ENCODE results near the gene SPEN.
"Not testable (repeated sequence)": the region's sequence is repeated elsewhere in the genome, so short reads cannot be mapped to it uniquely, and the experiment has no call there.

Gene SPEN

DNA sequence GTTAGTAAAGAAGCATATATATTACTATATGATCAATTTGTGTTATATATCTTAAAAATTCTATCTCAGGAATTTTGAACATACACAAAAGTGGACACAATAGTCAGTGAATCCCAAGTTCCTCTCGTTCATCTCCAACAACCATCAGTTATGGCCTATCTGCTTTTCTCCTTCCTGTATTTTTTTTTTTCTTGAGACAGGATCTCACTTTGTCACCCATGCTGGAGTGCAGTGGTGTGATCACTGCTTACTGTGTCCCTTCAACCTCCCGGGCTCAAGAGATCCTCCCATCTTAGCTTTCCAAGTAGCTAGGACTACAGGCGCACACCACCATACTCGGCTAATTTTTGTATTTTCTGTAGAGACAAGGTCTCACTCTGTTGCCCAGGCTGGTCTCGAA, 9.4 kb downstream of the SPEN start:
- DNase-seq (ENCODE audit: low read depth in 2 of 2), result no peak

DNA sequence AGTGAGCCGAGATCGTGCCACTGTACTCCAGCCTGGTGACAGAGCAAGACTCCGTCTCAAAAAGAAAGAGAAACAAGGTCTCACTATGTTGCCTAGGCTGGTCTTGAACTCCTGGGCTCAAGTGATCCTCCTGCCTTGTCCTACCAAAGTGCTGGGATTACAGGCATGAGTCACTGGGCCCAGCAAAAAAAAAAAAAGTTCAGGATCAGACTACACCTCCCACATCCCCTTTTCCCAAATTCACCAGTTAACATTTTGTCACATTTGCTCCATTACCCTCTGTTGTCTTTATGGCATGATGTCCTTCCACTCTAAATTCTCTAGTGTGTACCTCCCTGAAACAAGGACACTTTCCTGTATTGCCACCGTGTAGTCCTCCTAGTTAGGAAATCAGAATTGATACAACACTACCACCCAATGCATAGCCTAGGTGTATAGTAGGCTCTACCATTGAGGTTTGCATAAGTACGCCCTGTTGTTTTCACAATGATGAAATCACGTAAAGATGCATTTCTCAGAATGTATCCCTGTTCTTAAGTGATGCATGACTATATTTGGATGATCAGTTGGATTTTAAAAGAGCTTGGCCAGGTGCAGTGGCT, 10.7 kb downstream of the SPEN start:
- DNase-seq (ENCODE audit: low read depth in 2 of 2), result no peak

DNA sequence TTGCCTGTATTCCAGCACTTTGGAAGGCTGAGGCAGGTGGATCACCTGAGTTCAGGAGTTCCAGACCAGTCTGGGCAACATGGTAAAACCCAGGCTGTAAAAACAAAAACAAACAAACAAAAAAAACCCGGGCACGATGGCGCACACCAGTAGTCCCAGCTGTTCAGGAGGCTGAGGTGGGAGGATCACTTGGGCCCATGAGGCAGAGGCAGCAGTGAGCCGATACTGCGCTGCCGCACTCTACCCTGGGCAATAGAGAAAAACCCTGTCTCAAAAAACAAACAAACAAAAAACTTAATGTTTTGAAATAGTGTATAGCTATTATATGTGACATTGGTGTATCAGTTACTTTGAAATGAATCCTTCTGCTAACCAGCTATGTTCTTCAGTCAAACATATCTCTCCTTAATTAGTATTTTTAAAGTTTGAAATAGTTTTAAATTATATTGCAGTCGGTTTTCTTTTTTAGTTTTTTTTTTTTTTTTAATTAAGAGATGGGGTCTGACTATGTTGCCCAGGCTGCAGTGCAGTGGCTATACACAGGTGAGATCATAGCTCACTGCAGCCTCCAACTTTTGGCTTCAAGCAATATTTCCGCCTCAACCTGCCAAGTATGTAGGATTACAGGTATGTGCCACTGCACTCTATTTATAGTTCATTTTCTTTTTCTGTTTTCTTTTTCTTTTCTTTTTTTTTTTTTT, 11.3 kb downstream of the SPEN start:
- no peak for DNase-seq (ENCODE audit: low read depth in 2 of 2)

DNA sequence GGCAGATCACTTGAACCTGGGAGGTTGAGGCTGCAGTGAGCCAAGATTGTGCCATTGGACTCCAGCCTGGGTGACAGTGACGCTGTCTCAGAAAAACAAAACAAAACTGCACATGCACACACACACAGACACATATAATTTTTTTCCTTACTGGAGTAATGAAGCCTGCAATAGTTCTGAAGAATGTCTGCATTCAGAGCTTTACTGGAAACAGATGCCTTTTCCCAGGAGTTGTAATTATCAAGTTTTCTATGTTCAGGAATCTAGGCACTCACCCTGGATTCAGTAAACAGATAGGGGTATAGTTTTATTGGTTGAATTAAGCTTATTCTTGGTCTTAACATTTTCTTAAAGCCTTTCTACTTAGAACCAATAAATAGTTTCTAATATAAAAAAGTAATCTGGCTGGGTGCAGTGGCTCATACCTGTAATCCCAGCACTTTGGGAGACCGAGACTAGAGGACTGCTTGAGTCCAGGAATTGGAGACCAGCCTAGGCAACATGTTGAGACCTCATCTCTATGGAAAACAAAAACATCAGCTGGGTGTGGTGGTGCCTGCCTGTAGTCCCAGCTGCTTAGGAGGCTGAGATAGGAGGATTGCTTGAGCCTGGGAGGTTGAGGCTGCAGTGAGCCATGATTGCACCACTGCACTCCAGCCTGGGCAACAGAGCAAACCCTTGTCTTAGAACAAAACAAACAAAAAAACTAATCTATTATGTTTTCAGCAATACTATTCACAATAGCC, 15.8 kb downstream of the SPEN start:
- no peak for DNase-seq (ENCODE audit: low read depth in 2 of 2)

DNA sequence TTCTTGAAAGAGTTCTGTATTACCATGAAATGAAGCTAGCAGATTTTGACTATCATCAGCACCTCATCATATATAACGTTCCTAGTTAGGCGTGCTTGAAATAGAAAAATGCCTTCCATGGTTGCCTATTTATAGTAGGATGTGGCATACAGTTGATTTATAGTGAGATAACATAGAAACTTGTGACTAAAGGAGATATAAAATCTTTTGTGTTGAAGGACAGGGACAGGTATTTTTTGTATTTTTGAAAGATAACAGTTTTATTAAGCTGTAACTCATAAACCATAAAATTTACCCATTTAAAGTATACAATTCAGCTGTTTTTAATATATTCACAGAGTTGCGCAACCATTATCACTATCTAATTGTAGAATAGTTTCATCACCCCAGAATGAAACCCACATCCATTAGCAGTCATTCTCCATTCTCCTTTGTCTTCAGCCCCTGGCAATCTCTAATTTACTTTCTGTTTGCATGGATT, 19.3 kb downstream of the SPEN start:
- DNase-seq (ENCODE audit: low read depth in 2 of 2), result no peak

DNA sequence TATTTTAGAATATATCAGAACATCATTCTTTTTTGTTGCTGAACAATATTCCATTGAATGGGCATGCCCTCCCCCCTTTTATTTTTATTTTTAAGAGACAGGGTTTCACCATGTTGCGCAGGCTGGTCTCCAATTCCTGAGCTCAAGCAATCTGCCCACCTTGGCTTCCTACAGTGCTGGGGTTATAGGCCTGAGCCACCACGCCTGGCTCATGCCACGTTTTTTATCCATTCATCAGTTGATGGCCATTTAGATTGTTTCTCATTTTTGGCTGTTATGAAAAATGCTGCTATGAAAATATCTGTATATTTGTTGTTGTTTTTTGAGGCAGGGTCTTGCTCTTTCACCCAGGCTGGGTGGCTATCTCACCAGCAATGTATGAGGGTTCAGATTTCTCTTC, 19.8 kb downstream of the SPEN start:
- DNase-seq (ENCODE audit: low read depth in 2 of 2), result no peak

DNA sequence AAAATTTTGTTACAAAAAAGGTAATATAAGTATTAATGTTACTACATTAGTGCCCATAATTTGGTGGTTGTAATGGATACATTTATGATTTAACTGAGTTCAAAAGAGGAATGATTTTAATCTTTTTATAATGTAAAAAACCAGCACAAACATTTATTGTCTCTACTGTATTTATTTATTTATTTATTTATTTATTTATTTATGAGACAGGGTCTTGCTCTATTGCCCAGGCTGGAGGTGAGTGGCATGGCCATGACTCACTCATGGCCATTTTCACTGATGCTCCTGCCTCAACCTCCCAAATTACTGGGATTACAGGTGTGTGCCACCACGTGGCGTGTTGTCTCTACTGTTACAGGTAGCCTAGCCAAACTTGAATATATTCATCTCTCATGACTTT, 21.9 kb downstream of the SPEN start:
- DNase-seq (ENCODE audit: low read depth in 2 of 2), result no peak

DNA sequence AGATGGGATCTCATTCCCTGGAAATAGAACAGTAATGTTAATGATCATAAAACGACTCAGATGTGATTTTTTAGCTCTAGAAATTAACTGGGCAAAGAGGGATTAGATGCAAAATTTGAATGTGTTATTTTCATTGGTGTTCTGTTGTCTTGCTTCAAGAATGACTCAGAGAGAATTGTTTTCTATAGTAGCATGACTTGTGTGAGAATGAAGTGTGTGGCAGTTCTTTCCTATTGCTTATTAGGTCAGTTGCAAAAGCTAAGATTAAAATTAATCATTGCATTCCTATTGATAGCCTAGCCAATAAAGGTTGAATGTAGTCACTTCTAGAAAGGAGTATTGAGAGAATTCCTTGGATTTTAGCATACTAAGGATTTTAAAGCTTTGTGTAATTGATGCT, 22.9 kb downstream of the SPEN start:
- DNase-seq (ENCODE audit: low read depth in 2 of 2), result no peak

DNA sequence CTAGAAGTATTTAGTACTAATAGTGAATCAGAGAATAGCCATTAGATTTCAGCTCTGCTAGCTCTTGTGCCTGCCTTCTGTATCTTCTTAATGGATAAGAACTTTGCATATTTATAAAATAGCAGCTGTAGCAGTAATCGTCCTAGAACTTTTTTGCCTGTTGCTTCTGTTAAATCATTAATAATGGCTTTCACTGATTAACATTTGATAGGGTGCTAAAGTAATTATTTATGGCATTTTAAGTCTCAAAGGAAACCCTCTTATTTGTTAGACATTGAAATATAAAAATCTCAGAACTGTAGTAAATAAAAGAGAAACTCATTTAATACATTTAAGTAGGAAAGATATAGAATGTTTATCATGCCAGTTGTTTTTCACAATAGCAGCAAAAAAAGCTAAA, 27.0 kb downstream of the SPEN start:
- DNase-seq (ENCODE audit: low read depth in 2 of 2), result no peak

DNA sequence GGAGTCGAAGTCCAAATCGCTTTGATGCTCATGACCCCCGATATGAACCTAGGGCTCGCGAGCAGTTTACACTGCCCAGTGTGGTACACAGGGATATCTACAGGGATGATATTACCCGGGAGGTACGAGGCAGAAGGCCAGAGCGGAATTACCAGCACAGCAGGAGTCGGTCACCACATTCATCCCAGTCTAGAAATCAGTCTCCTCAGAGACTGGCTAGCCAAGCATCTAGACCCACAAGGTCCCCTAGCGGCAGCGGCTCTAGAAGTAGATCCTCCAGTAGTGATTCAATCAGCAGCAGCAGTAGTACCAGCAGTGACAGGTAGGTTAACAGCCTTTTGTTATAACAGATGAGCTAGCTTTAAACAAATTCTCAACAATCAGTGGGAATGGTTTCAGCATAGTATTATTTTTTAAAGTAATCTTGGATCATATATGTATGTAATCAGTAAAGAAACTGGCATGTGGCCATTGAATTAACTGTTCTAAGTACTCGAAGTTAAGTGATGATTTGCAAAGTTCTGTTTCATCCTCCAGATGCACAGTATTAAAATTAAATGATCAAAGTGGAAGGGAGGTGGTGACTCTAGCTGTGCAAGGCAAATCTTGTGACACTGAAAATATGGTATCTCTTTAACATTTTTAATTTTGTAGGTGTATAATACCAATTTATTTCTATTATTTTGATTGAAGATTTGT, 29.0 kb downstream of the SPEN start:
- DNase-seq (ENCODE audit: low read depth in 2 of 2), result no peak

DNA sequence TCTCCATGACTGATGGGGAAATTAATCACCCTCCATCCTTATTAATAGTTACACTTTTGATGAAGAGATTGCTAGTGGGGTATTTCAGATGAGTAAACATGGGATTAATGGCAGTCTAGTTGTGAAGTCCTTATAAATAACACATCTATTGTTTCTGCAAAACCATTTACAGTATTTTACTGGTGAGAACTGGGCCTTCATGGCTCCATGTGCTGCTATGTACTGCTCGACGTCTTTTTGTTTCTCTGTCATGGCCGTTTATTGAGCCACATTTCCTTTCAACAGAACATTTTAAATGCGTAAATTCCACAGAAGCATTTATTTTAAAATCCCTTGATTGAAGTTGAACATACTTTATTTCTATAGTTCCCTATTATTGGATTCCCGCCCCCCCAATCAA, 34.5 kb downstream of the SPEN start:
- DNase-seq (ENCODE audit: low read depth in 2 of 2), result no peak

DNA sequence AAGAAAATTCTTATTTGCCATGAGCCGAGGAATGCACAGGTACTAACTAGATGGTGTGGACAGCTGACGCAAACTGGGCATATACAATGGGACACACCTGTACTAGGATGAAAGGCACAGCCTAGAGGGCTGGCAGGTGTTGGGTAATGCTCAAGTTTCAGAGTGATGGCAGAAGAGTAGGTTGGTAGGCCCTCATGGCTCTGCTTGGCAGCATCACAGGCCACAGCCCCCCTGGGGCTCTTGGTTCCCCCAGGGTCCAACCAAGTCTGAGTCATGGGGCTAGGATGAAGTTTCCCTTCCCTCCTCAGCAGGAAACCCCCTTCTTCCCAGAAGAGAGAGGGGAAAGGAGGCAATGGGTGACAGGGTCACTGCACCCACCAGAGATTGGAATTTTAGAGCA, 35.2 kb downstream of the SPEN start:
- no peak for DNase-seq (ENCODE audit: low read depth in 2 of 2)

DNA sequence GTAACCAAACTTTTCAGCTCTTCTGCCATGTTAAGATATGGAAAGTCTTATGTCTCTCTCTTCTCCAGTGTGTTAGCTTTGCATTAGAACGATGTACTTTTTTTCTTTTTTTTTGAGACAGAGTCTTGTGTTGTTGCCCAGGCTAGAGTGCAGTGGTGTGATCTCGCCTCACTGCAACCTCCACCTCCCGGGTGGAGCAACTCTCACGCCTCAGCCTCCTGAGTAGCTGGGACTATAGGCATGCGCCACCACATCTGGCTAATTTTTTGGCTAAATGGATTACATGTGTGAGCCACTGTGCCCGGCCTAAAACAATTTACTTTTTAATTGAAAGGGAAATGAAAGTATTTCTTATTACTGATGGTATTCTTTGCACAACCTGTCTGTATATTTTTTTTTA, 35.8 kb downstream of the SPEN start:
- no peak for DNase-seq (ENCODE audit: low read depth in 2 of 2)

DNA sequence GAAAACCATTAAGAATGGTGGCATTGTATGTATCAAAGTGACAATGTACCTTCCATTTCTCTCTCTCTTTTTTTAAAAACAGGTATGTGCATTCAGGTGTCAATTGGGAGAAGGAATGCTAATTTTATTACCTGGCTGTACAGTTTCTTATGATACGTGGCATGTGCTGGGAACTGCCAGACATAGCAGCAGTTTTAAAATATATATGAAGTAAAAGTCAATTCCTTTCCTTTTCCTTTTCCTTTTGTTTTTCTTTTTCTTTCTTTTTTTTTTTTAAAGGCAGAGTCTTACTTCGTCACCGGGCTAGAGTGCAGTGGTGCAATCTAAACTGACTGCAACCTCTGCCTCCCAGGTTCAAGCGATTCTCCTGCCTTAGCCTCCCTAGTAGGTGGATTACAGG, 37.0 kb downstream of the SPEN start:
- no peak for DNase-seq (ENCODE audit: low read depth in 2 of 2)

DNA sequence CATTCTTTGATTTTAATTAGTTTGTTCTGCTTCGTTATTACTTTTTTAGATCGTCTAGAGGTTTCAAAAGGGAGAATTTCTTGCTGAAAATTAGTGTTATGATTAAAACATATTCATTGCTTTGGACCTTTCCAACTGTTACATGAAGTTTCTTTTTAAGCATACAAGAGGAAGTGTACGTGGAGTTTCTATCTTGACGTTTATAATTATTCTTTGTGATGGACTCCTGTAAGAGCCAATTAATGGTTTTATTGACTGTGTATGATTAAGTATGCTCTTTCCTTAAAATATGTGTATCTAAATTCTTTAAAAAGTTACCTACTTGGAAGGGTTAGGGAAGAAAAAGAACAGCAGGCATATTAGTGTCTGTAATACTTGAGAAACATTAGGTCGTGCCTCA, 37.8 kb downstream of the SPEN start:
- DNase-seq (ENCODE audit: low read depth in 2 of 2), result no peak

DNA sequence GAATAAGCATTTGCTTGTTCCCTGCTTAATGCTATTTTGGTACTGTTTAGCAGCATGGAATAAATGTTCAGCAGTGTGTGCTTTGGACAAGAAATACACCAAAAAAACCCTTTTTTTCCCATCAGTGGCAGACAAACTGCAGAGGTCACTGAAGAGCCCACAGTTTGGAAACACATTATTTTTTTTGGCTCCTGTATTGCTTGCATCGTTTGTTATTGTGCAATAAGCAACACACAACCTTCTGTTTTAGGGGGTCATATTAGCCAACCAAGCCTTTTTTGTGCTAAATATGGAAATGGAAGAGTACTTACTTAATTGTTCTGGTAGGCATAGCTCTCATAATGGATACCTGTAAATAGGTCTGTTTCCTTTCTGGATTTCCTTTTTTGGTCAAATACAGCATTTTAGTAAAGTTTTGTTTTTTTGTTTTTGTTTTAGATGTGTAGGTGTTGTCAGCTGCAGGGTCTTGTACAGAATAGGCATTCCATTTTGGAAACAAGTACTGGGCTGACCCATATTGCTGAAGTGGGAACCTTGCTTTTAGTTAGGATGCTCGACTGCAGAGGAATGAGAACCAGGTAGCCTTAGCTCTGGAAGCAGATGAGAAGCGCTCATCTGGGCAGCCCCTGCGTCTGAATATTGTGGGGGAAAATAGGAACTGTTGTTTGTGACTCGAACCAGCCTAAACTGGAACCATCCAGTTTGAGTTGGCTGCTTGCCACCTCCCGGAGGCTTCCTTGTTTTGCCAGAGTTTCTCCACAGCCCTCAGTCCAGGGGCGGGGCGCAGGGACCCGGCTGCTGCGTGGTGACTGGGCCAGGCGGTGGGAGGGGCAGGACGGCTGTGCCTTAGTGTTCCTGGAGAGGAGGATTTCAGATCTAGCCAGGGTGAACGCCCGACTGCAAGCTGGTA, 38.4 kb downstream of the SPEN start:
- no peak for DNase-seq (ENCODE audit: low read depth in 2 of 2)

DNA sequence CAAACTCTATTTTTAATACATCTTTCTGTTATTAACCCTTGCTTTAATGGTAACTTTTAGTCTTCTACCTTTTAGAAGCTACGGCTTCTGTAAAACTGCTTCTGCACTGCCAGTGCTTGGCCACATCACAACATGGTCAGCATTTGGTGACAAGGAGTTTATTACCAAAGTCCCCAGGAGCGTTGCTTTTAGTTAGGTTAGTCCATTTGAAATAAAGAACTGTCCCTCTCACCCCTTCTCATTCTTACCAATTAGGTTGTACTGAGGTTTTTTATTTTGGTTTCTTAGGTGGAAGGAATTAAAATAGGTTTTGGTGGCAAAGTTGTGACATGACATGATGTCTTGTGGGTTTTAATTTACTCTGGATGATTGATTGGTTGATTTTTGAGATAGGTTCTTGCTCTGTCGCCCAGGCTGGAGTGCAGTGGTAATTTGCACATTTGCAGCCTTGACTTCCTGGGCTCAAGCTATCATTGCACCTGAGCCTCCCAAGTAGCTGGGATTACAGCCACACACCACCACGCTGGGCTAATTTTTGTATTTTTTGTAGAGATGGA, 39.2 kb downstream of the SPEN start:
- no peak for DNase-seq (ENCODE audit: low read depth in 2 of 2)

DNA sequence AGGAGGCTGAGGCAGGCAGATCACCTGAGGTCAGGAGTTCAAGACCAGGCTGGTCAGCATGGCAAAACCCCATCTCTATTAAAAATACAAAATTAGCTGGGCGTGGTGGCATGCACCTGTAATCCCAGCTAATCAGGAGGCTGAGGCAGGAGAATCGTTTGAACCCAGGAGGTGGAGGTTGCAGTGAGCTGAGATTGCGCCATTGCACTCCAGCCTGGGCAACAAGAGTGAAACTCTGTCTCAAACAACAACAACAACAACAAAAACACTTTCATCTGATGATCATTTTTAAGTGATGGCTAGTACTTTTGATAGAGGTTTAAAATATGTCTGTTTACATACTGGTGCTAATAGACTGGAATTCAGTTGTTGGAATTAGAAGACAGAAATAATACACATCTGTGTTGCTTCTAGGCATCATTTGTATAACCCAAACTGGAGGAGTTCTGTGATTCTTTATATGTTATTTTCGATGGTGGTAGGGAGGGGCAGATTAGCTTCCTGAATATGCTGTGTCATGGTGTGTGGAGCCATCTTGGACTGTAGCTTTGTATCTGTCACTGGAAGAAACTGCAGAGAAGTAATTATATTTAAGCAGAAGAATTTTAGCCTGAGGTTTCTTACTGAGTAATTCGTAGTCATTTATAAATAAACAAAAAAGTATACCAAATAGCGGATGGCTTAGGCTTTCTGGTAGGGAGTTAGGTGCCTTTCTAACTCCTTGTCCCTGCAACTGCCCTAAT, 45.5 kb downstream of the SPEN start:
- DNase-seq (ENCODE audit: low read depth in 2 of 2), result not testable (repeated sequence)

DNA sequence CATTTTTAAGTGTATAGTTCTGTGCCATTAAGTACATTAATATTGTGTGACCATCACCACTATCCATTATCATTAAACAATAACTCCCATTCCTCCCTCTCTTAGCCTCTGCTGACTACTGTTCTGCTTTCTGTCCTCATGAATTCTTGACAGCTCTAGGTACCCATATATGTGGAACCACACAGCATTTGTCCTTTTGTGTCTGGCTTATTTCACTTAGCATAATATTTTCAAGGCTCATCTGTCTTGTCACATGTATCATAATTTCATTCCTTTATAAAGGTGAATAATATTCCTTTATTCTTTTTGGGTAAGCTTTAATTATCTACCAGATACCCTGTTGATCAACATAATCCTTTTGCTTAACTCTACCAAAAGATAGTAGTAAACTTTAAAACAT, 47.7 kb downstream of the SPEN start:
- DNase-seq (ENCODE audit: low read depth in 2 of 2), result no peak

DNA sequence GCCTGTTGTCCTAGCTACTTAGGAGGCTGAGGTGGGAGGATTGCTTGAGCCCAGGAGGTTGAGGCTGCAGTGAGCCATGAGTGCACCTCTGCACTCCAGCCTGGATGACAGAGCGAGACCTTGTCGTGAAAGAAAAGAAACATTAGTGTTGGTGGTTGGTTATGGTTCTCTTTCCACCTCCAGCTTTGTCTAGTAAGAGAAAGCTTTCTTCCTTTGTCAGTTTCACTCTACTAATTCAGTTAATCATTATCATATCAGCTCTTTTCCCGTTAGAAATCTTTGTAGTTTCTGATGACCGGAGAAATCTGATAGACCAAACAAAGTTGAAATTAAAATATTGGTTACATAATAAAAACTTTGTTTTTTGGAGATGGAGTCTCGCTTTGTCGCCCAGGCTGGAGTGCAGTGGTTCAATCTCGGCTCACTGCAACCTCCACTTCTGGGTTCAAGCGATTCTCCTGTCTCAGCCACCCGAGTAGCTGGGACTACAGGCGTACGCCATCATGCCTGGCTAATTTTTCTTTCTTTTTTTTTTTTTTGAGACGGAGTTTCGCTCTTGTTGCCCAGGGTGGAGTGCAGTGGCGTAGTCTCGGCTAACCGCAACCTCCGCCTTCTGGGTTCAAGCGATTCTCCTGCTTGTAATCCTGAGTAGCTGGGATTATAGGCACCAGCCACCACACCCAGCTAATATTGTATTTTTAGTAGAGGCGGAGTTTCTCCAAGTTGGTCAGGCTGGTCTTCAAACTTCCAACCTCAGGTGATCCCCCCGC, 49.5 kb downstream of the SPEN start:
- DNase-seq (ENCODE audit: low read depth in 2 of 2), result not testable (repeated sequence)

All from stimulated activated CD4-positive, alpha-beta T cell treated with anti-CD3 and anti-CD28 coated beads, Interleukin-15, amount 100 ng/mL, for 48 hours (primary cell).